Right cardiac atrium (tissue), 5 donors: ENCODE measurements around the gene DOCK9. TPM values are rescaled to one million over a fixed set of nuclear protein-coding genes. Genes with fewer than 3 reads are reported as not detected.

ENCODE experiments used
- ATAC-seq, 2 donors: fragments of 200-7000 bp; cut with Tn5 transposase; one replicate each; pipeline versions ENCODE4 v1.8.0 to v1.9.1; 2020; ENCODE audit warnings: moderate library complexity in 2 of 2, mild to moderate bottlenecking in 1 of 2
- DNase-seq, 3 donors: peaks; one replicate each; pipeline ENCODE4 v3.0.0-alpha.2; 2020
- H3K27ac ChIP-seq: one replicate; pipeline ENCODE4 v1.5.1; 2013; ENCODE audit warnings: mild to moderate bottlenecking, low read length, control low read depth, moderate library complexity
- H3K27me3 ChIP-seq: one replicate; pipeline ENCODE4 v1.6.1; 2013; ENCODE audit not compliant: control insufficient read depth, insufficient read depth
- H3K4me1 ChIP-seq: one replicate; pipeline ENCODE4 v1.6.1; 2013; ENCODE audit warnings: low read length; ENCODE audit not compliant: control insufficient read depth, insufficient read depth
- H3K4me3 ChIP-seq: one replicate; pipeline ENCODE4 v1.5.1; 2013; ENCODE audit warnings: low read length, control low read depth
- H3K9me3 ChIP-seq: one replicate; pipeline ENCODE4 v1.6.1; 2013; ENCODE audit warnings: low read length; ENCODE audit not compliant: control insufficient read depth
- WGBS: extraction: QIAGEN DNeasy Blood & Tissue Kit; methylation state at CpG from one replicate; pipeline ENCODE4 v1.1.7; 2013; 5-methylcytosine and 5-hydroxymethylcytosine counted together
- intact Hi-C, 4 donors: fragments of 100-400 bp; cut with DNase I; formaldehyde crosslinking; loops; one replicate each; pipeline versions ENCODE4 v1.11.0 to v1.14.0; 2022 to 2023
- polyA plus RNA-seq: library from polyadenylated mRNA; stranded (reverse); fragments of 200-250 nt; gene quantifications from one replicate; pipeline ENCODE4 v1.2.3, GENCODE V29; 2013
- total RNA-seq, 4 donors: library from RNA; stranded (reverse); fragmentation: NEBNext Ultra II Directional; extraction: Animal tissue kit (Norgen Biotek cat#: 25700); gene quantifications; one replicate each; pipeline ENCODE4 v1.2.1, GENCODE V29; 2021
- donor health status: healthy with polysubstance abuse.
- donor health status: DM: no; HTN: yes; CAD: no.
- donor health status: DM: no; HTN: no; CAD: no.
- donor health status: DM: no; HTN: yes; CAD: no; lungs with severe emphysema.
- donor health status: DM: yes; HTN: yes; CAD: no.

Gene DOCK9
- total and polyA plus RNA-seq, 5 donors, result 26.8 to 59.7 (median 55.4) TPM

GRCh38 chr13:98945863-98946605 lies 31.8 kb downstream of the DOCK9 start:
- intact Hi-C loops, result no loop called here
- Histone ChIP-seq H3K4me3 (no peak overlapping the region), H3K4me1 (peaks cover 9% of the 10 kb centered on the region), H3K27me3 (no peaks in the 10 kb centered on the region), H3K9me3 (no peaks in the 10 kb centered on the region), H3K27ac (no peak overlapping the region)
- ATAC-seq (peak in 1 of 2 donors; percentile 12), DNase-seq (no peak)
- 94% methylated on average over 9 of the region's 9 CpGs for WGBS

GRCh38 chr13:98944336-98944735 lies 33.5 kb downstream of the DOCK9 start:
- no peaks in the 10 kb centered on the region for H3K27me3 ChIP-seq
- intact Hi-C loops, result no loop called here
- WGBS, result 95% methylated on average over 5 of the region's 5 CpGs
- H3K9me3 ChIP-seq, result no peaks in the 10 kb centered on the region
- H3K4me3 ChIP-seq, result no peak overlapping the region
- ATAC-seq, result peak in 1 of 2 donors; percentile 17
- no peak for DNase-seq
- H3K4me1 ChIP-seq, result peaks cover 19% of the 10 kb centered on the region
- no peak overlapping the region for H3K27ac ChIP-seq

- intact Hi-C loops, result no loop called here
- Histone ChIP-seq H3K27me3 (no peaks in the 10 kb centered on the region), H3K4me3 (no peak overlapping the region), H3K27ac (no peak overlapping the region), H3K4me1 (peaks cover 23% of the 10 kb centered on the region), H3K9me3 (no peaks in the 10 kb centered on the region)
- WGBS, result 86% methylated on average over 3 of the region's 3 CpGs
- DNase-seq, result no peak
- ATAC-seq, result peak in 1 of 2 donors; percentile 9
These were observed 34.9 kb downstream of the DOCK9 start for GRCh38 chr13:98942997-98943396.

- no peaks in the 10 kb centered on the region for H3K27me3 ChIP-seq
- DNase-seq (no peak), ATAC-seq (no peak)
- intact Hi-C loops, result no loop called here
- H3K9me3 ChIP-seq, result no peaks in the 10 kb centered on the region
- WGBS, result 97% methylated on average over 7 of the region's 7 CpGs
- H3K4me1 ChIP-seq, result peaks cover 23% of the 10 kb centered on the region
- no peak overlapping the region for H3K4me3 ChIP-seq
- H3K27ac ChIP-seq, result no peak overlapping the region
These were observed 35.4 kb downstream of the DOCK9 start for GRCh38 chr13:98942485-98942884.

DNA sequence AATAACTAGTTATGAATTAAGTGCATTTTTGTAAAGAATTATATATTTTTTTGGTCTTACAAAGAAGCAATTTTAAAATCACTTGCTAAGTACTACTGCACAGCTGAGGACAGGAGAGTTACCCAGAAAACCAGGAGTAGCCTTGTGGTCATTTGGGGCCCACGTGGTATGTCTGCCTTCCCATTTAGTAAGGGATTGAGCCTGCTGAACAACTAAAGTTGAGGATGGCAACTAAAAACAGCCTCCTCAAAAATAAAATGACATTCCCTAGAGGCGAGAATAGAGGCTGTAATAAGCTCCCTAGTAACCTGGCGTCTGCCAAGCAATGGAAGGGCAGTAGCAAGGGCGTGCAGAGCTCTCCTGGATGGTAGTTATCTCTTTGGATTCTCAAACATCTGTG lies 36.3 kb downstream of the DOCK9 start:
- WGBS, result 76% methylated on average over 4 of the region's 4 CpGs
- ATAC-seq (no peak), DNase-seq (no peak)
- no peak overlapping the region for H3K4me3 ChIP-seq
- H3K27ac ChIP-seq, result no peak overlapping the region
- peaks cover 23% of the 10 kb centered on the region for H3K4me1 ChIP-seq
- intact Hi-C loops, result no loop called here
- H3K27me3 ChIP-seq, result no peaks in the 10 kb centered on the region
- H3K9me3 ChIP-seq, result no peaks in the 10 kb centered on the region

- Histone ChIP-seq H3K4me1 (peaks cover 21% of the 10 kb centered on the region), H3K4me3 (no peak overlapping the region), H3K9me3 (no peaks in the 10 kb centered on the region), H3K27ac (no peak overlapping the region), H3K27me3 (no peaks in the 10 kb centered on the region)
- ATAC-seq (no peak), DNase-seq (no peak)
- intact Hi-C loops, result no loop called here
- WGBS, result 76% methylated on average over 5 of the region's 5 CpGs
These were observed 36.7 kb downstream of the DOCK9 start for GRCh38 chr13:98941126-98941525.

DNA sequence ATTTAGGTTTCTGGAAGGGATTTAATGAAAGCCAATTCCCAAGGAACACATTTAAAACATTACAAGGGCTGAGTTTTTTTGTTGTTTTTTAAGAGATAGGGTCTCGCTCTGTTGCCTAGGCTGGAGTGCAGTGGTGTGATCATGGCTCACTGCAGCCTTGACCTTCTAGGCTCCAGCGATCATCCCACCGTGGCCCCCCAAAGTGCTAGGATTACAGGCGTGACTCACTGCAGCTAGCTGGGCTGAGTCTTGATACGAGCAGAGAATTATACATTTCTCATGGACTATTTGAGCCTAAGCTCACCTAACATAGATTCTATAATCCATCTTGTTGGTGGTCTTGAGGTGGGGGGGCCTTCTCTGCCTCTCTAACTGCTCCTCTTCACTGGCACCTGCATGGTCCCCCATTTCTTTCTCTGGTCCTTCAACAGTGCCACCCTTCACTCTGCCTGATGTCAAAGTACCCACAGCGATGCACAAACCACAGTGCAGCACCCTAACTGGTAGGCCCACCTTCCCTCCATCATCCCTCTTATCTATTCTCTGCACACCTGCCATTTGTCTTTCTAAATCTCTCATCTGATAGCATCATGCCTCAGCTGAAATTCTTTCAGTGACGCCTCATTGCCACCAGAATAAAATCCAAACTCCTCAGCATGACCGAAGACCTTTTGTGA lies 37.4 kb downstream of the DOCK9 start:
- WGBS, result 79% methylated on average over 8 of the region's 8 CpGs

DNA sequence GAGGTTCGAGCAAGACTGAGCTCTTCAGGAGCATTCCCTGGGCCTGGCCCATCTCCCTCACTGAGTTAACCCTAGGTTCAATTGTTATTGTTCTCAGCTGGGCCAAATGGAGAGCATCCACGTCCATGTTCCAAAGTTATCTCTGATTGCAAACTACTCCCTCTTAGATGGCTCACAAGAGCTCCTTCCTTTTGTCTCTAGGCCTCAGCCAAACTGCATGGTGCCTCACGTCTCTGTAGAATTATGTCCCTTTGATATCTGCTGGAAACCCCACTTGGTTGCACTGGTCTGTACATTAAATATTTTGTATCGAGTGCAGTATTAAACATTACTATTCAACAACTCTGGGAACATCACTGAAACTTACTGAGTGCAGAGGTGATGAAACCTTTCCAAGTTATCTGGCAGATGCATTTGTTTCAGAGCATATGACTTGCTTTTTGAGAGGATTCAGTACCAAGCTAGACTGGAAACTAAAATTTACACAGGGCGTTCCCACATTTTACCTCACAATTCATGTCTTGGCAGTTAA lies 38.1 kb downstream of the DOCK9 start:
- no peaks in the 10 kb centered on the region for H3K9me3 ChIP-seq
- H3K4me3 ChIP-seq, result no peak overlapping the region
- intact Hi-C loops, result no loop called here
- DNase-seq (peak in 1 of 3 donors; percentile 70), ATAC-seq (peak; percentile 54 to 55)
- H3K27me3 ChIP-seq, result no peaks in the 10 kb centered on the region
- H3K27ac ChIP-seq, result no peak overlapping the region
- H3K4me1 ChIP-seq, result peaks cover 17% of the 10 kb centered on the region
- WGBS, result 42% methylated on average over 5 of the region's 5 CpGs

More for the DNA sequence above, 37.4 kb downstream of the DOCK9 start:
- Histone ChIP-seq H3K27ac (peak overlapping the region; percentile 62), H3K4me1 (peaks cover 17% of the 10 kb centered on the region), H3K9me3 (no peaks in the 10 kb centered on the region), H3K27me3 (no peaks in the 10 kb centered on the region), H3K4me3 (no peak overlapping the region)
- intact Hi-C loops, result no loop called here
- ATAC-seq (no peak), DNase-seq (no peak)

DNA sequence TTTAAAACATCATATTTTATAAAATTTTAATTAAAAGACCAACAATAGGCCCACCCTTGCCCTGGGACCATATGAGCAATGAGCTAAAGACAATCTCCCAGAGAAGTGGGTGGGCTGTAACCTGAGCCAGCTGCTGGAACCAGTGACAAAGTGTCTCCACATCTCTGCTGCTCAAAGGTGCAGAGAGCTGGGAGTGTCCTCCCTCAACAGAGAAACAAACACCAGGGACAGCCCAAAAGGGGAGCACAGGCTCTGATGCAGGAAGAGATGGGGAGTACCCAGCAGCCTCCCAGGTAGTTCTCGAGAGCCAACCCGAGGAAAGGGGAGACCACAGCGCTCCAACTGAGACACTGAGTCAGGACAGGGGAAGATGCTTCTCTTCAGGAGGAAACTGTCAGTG lies 39.1 kb downstream of the DOCK9 start:
- Histone ChIP-seq H3K4me1 (peaks cover 14% of the 10 kb centered on the region), H3K27ac (peak overlapping the region; percentile 36)
- WGBS, result 81% methylated on average over 3 of the region's 3 CpGs

DNA sequence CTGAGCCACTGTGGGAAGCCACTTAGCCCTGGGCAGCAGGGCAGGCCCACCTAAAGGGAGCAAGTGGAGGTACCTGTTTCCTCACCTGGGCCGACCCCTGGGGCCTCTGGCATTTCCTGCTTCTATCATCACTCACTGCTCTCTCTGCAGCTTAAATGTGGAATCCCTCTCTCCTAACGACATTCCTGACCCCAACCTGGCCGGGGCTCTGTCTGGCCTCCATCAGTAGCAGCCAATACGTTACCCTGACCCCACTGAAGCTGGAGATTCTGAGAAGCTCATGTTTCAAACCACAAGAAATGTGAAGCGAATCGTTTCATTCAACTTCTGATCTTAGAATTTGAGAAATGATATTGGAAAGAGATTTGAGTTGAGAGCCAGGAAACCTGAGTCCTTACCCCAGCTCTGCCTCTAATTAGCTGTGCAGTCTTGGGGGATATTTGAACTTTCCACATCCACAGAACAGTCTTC lies 39.9 kb downstream of the DOCK9 start:
- Histone ChIP-seq H3K27ac (peak overlapping the region; percentile 8), H3K4me1 (peaks cover 14% of the 10 kb centered on the region), H3K27me3 (no peaks in the 10 kb centered on the region), H3K9me3 (peaks cover 2% of the 10 kb centered on the region), H3K4me3 (no peak overlapping the region)
- ATAC-seq, result no peak
- WGBS, result 65% methylated on average over 6 of the region's 6 CpGs
- no peak for DNase-seq
- intact Hi-C loops, result no loop called here

More for the DNA sequence above, 39.1 kb downstream of the DOCK9 start:
- no peaks in the 10 kb centered on the region for H3K27me3 ChIP-seq
- no peak overlapping the region for H3K4me3 ChIP-seq
- peaks cover 2% of the 10 kb centered on the region for H3K9me3 ChIP-seq
- DNase-seq, result no peak
- peak in 1 of 2 donors; percentile 19 for ATAC-seq
- intact Hi-C loops, result no loop called here

- ATAC-seq (no peak), DNase-seq (no peak)
- WGBS, result 99% methylated on average over 3 of the region's 3 CpGs
- Histone ChIP-seq H3K27me3 (no peaks in the 10 kb centered on the region), H3K4me3 (no peak overlapping the region), H3K9me3 (peaks cover 2% of the 10 kb centered on the region), H3K27ac (no peak overlapping the region), H3K4me1 (peaks cover 4% of the 10 kb centered on the region)
- intact Hi-C loops, result no loop called here
These were observed 43.6 kb downstream of the DOCK9 start for GRCh38 chr13:98934243-98934642.
